Motor neuron (in vitro differentiated cells): ENCODE measurements around the gene LCLAT1. TPM values are rescaled to one million over a fixed set of nuclear protein-coding genes. Genes with fewer than 3 reads are reported as not detected.

ENCODE experiments used
- ATAC-seq, 8 experiments: fragments of 200-7000 bp; cut with Tn5 transposase; replicated peaks in 6 of 8; 2 replicates each; pipeline ENCODE4 v1.8.0; 2021; ENCODE audit warnings: mild to moderate bottlenecking in 8 of 8, moderate library complexity in 8 of 8
- H3K27ac ChIP-seq, 2 donors: fragments of 250-450 bp; sonication (Bioruptor Pico); 2 replicates each; pipeline ENCODE4 v1.9.0; 2021; ENCODE audit warnings: antibody characterized with exemption in 2 of 2, mild to moderate bottlenecking in 2 of 2, moderate library complexity in 1 of 2
- H3K4me1 ChIP-seq, 2 donors: fragments of 250-450 bp; sonication (Bioruptor Pico); replicated peaks in 1 of 2; 2 replicates each; pipeline ENCODE4 v1.6.1; 2021; ENCODE audit warnings: antibody characterized with exemption in 2 of 2, mild to moderate bottlenecking in 2 of 2, moderate library complexity in 1 of 2
- H3K4me3 ChIP-seq, 5 donors: fragments of 250-450 bp; sonication (Bioruptor Pico); 2 replicates each; pipeline ENCODE4 v1.9.0; 2021; ENCODE audit warnings: antibody characterized with exemption in 5 of 5, mild to moderate bottlenecking in 5 of 5, moderate library complexity in 4 of 5
- WGBS, 10 experiments: fragments of 450-650 bp; shearing (Covaris generic); methylation state at CpG; one replicate each; pipeline ENCODE4 v1.0.0; 2022; 5-methylcytosine and 5-hydroxymethylcytosine counted together
- in situ Hi-C, 9 experiments: fragments of 400-800 bp; cut with MboI; loops; one replicate each; pipeline ENCODE4 v1.15.0; 2021; ENCODE audit warnings: low sequenced_read_pairs in 9 of 9, low pct_unique_long_range_greater_than_20kb in 2 of 9; ENCODE audit not compliant: unreplicated experiment in 9 of 9
- total RNA-seq, 8 experiments: library from RNA; unstranded; fragments of 300-600 nt; gene quantifications; 2 replicates each; pipeline versions ENCODE4 v1.2.3 to v1.2.4, GENCODE V29; 2022

The LCLAT1 gene
- total RNA-seq, 8 experiments from 2014 or later, result 9.8 to 39.2 (median 12.9) TPM

DNA sequence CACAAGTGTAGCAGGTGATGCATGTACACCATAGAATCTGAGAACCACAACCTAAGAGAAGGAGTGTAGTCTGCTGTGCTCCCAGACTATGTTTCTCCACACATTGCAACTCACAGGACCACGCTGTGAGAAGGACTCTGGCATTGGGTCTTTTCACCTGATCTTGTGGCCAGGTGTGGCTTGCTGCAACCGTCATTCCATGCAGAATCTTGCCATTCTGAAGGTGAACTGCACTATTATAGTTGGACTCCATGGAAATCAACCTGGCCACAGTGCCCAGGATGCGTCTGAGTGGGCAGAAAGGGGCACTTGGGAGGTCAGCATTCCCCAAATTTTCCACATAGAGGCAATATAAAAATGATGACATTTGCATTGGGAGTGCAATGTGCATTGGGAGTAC, 237.9 kb downstream of the LCLAT1 start:
- ATAC-seq, result no peak
- in situ Hi-C loops, result loop anchor here in 1 of 9 experiments (25.0 kb wide), 1 partner anchor 223 kb away; no protein-coding TSS in a partner anchor
- WGBS, 10 experiments, result 20 to 100% (median 80%) methylated on average over 1 to 3 of the region's 3 CpGs; no CpG with 5 or more reads in 3 of the 10 experiments
- Histone ChIP-seq H3K4me3 (no peak overlapping the region), H3K4me1 (peaks cover 18 to 20% of the 10 kb centered on the region in 2 donors), H3K27ac (no peak overlapping the region)

DNA sequence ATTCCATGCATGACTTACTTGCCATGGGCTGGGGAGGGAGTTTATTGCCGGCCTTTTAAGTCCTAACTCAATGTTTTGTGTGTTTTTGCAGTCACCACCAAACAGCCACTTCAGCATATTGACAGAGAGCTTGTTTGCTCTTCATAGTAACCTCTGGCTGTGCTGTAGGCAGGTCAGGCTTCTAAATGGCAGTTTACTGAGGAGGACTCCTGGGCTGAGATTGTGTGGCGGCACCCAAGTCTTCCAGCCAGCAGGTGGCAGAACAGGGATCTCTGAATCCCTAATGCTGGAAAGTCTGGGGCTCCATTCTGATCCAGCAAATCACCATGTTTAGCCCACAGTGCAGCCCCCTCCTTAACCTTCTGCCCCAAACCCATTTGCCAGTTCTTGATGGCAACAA, 239.0 kb downstream of the LCLAT1 start:
- Histone ChIP-seq H3K4me3 (no peak overlapping the region), H3K4me1 (peaks cover 16 to 18% of the 10 kb centered on the region in 2 donors), H3K27ac (no peak overlapping the region)
- 79 to 100% (median 92%) methylated on average over 1 to 2 of the region's 2 CpGs; no CpG with 5 or more reads in 6 of the 10 experiments for WGBS, 10 experiments
- ATAC-seq, result peak in 6 of 8 experiments; percentile 18 to 82 (median 50)
- in situ Hi-C loops, result loop anchor here in 1 of 9 experiments (25.0 kb wide), 1 partner anchor 224 kb away; no protein-coding TSS in a partner anchor

DNA sequence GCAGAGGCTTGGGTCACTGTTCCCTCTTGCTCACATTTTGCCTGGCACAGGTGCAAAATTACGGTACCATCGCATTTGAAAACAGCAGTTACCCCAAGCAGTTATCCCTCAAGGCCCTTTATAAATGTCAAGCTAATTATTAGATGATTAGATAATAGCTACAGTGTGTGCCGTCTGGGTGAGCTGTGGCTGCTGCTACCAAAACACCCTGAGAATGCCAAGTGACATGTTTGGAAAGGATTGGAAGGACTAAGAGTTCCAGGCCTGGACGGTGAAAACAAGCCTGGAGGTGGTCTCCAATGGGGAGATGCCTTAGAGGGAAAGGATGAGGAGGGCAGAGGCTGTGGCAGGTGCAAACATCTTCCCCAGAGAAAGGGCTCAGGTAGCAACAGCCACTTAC, 239.6 kb downstream of the LCLAT1 start:
- no peak for ATAC-seq
- H3K27ac ChIP-seq, result no peak overlapping the region
- peaks cover 16 to 18% of the 10 kb centered on the region in 2 donors for H3K4me1 ChIP-seq
- in situ Hi-C loops, result loop anchor here in 1 of 9 experiments (25.0 kb wide), 1 partner anchor 224 kb away; no protein-coding TSS in a partner anchor
- no peak overlapping the region for H3K4me3 ChIP-seq
- WGBS, 10 experiments, result 0 to 94% (median 87%) methylated on average over 1 to 4 of the region's 4 CpGs; no CpG with 5 or more reads in 4 of the 10 experiments

DNA sequence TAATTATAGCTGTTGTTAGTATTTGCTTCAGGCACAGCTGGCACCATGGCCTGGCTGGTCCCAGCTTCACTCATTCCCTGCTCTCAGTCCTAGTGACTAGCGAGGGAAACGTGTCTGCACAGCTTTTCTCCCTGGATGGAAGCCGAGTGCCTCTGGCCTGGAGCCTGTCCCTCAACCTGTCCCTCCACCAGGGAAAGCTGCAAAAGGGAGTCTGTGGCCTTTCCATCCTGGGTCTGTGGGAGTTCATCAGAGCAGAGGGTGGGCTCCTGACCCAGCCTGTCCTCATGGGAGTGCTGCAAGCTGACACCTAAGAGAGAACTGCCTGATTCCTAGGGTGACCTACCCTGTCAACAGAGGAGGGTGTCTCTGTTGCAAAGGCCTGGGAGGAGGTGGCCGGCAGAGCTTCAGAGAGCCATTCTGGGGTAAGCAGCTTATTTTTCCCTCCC, 241.9 kb downstream of the LCLAT1 start:
- in situ Hi-C loops, result loop anchor here in 1 of 9 experiments (25.0 kb wide), 1 partner anchor 227 kb away; no protein-coding TSS in a partner anchor
- WGBS, 10 experiments, result 40 to 88% (median 71%) methylated on average over 1 to 2 of the region's 4 CpGs; no CpG with 5 or more reads in 4 of the 10 experiments
- Histone ChIP-seq H3K4me3 (no peak overlapping the region), H3K4me1 (peaks cover 16 to 18% of the 10 kb centered on the region in 2 donors), H3K27ac (no peak overlapping the region)
- ATAC-seq, result peak in 5 of 8 experiments; percentile 17 to 77 (median 68)

DNA sequence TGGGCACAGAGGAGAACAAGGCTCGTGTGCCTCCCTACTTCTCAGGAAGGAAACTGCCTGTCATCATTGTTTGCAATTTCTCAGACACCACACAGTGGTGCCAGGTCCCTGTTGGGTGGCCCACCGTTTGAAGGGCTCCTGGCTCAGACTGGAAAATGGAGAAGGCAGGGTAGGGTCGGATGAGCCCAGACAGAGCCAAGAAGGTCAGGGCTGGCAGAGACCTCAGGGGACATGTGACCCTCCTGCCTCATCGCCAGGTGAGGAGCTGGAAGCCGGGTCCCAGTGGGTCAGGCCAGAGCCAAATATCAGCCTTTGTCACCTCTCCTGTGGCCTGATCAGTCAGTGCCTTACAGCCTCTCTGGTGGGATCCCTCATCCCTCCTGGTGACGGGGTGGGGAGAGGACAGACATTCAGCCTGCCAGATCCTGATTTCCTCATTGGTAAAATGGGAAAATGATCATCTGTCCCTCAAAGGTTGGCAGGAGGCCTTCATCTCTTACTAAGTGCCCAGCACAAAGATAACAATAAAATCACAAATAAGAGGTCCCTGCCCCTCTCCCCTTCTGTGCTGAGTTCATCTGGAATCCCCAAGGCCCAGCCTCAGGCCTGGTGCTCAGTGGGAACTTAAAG, 242.6 kb downstream of the LCLAT1 start:
- peak in 3 of 8 experiments; percentile 3 to 65 (median 54) for ATAC-seq
- 17 to 100% (median 63%) methylated on average over 1 to 3 of the region's 6 CpGs; no CpG with 5 or more reads in 3 of the 10 experiments for WGBS, 10 experiments
- no peak overlapping the region for H3K27ac ChIP-seq
- no peak overlapping the region for H3K4me3 ChIP-seq
- H3K4me1 ChIP-seq, result peaks cover 16 to 18% of the 10 kb centered on the region in 2 donors
- in situ Hi-C loops, result loop anchor here in 1 of 9 experiments (25.0 kb wide), 1 partner anchor 227 kb away; no protein-coding TSS in a partner anchor

DNA sequence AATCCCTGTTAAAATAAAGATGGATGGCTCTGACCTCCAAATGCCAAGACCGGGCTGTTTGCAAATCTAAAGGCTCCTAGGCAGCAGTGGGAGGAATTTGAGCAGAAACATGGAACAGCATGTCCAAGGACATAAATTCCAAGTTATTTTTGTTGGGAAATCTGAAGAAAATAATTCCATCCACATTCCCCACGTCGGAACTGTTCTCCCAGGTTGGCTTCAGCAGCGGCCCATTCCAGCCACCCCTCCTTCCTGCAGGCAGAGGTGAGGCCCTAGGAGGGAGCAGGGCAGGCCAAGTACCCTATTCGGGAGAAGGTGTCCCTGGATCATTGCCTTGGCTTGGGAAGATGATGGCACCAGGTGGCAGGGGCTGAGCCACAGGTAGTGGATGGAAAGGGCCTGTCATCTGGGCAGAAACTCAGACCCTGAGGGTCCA, 243.1 kb downstream of the LCLAT1 start:
- peak in 3 of 8 experiments; percentile 20 to 48 (median 21) for ATAC-seq
- H3K4me3 ChIP-seq, result no peak overlapping the region
- H3K27ac ChIP-seq, result no peak overlapping the region
- H3K4me1 ChIP-seq, result peaks cover 16 to 18% of the 10 kb centered on the region in 2 donors
- in situ Hi-C loops, result loop anchor here in 1 of 9 experiments (25.0 kb wide), 1 partner anchor 228 kb away; no protein-coding TSS in a partner anchor
- 0 to 86% (median 30%) methylated on average over 1 to 2 of the region's 5 CpGs; no CpG with 5 or more reads in 5 of the 10 experiments for WGBS, 10 experiments

DNA sequence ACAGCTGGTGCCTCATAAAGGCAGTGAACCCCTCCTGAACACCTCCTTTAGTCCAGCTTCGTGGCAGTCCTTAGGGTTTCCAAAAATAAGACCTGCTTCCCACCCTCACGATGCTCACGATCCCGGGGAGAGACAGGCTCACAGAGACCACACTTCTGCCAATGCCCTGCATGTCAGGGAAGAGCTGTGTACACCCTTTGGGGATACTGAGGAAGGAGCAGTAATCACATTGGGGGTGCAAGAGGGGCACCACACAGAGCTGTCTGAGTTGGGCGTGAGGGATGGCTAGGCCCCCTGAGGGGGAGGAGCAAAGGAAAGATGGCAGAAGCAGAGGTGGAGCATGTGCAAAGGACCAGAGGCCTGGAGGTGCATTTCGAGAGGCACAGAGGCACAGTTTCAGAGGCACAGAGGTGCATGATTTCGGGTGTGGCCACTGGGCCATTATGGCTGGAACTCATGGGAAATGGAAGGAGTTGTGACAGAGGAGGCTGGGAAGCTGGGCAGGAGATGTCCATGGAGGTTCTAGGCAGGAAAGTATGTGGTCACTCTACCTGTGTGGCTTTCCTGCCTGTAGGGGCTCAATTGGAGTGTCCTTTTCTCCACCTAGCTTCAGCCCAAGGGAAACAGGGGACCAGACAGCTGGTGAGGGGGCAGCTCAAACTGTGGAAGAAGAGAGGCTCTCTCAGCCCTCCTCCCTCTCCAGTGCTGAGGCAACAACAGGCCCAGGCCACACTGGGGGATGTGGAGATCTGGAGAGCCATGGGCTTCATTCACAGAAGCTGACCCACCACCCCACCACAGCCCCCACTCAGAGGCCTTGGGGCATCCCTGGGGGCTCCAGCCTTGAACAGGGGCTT, 244.3 kb downstream of the LCLAT1 start:
- ATAC-seq, result no peak
- Histone ChIP-seq H3K4me3 (no peak overlapping the region), H3K4me1 (peaks cover 16 to 18% of the 10 kb centered on the region in 2 donors), H3K27ac (no peak overlapping the region)
- in situ Hi-C loops, result loop anchor here in 1 of 9 experiments (25.0 kb wide), 1 partner anchor 229 kb away; no protein-coding TSS in a partner anchor
- 71 to 100% (median 80%) methylated on average over 1 to 4 of the region's 7 CpGs; no CpG with 5 or more reads in 3 of the 10 experiments for WGBS, 10 experiments

DNA sequence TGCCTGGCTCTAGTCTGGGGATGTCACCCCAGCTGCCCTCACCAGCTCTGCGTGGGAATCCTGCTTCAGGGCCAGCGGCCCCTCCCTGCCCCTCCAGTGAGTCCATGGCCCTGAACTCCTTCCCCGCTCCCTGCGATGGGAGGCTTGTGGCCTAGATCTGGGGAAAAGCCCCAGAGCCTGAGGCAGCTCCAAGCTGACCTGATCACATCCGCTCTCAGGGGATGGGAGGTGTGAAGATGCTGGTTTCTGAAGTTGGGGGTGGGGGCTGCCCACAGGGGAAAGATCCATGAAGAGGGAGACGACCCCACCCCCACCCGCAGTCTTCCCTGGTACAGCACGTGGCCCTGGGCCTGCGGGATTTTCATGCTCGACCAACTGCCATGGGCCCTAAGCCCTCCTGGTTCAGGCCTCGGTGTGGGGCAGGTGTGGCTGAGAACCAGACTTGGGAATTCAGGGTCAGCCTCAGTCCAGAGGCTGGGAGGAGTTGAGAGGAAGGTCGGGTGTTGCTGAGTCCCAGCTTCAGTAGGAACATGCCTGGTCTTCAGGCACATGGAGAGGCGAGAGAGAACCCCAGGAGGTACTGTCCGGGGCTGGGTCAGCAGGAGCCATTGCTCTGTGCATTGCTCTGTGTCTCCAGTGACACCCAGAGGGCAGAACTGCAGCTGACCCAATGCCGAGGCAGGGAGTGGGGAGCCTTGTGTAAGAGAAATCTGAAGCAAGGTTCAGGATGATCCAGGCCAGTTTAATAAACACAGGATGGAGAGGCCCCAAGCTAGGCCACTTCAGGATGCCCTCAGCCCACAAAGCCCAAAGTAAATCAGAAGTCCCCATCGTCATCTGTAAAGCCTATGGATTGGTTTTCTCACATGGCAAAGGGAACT, 245.1 kb downstream of the LCLAT1 start:
- Histone ChIP-seq H3K4me3 (no peak overlapping the region), H3K27ac (no peak overlapping the region), H3K4me1 (peaks cover 16 to 18% of the 10 kb centered on the region in 2 donors)
- 57 to 100% (median 82%) methylated on average over 1 to 7 of the region's 16 CpGs; no CpG with 5 or more reads in 4 of the 10 experiments for WGBS, 10 experiments
- ATAC-seq, result peak in 5 of 8 experiments; percentile 39 to 94 (median 49)
- in situ Hi-C loops, result loop anchor here in 1 of 9 experiments (25.0 kb wide), 1 partner anchor 230 kb away; no protein-coding TSS in a partner anchor

DNA sequence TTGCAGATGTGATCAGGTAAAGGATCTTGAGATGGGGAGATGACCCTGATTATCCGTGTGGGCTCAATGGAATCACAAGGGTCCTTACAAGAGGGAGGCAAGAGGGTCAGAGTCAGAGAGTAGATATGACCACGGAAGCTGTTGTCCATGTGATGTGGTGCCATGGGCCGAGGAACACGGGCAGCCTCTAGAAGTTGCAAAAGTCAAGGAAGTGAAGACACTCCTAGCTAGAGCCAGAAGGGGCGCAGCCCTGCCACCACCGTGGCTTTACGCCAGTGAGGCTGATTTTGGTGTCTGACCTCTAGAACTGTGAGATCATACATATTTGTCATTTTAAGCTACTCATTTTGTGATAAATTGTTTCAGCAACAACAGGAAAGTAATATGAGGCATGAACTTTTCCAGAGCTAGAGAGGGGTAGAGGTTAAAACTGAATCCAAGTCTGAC, 245.8 kb downstream of the LCLAT1 start:
- no peak overlapping the region for H3K4me3 ChIP-seq
- ATAC-seq, result peak in 1 of 8 experiments; percentile 18
- in situ Hi-C loops, result loop anchor here in 1 of 9 experiments (25.0 kb wide), 1 partner anchor 231 kb away; no protein-coding TSS in a partner anchor
- 87 to 100% (median 97%) methylated on average over 1 to 7 of the region's 7 CpGs; no CpG with 5 or more reads in 3 of the 10 experiments for WGBS, 10 experiments
- H3K4me1 ChIP-seq, result peaks cover 16 to 18% of the 10 kb centered on the region in 2 donors
- no peak overlapping the region for H3K27ac ChIP-seq
